ENCODE data around the gene SETX.

GRCh38 chr9:132348676-132349075 lies 6.1 kb downstream of the SETX start:
- TF ChIP-seq ZNF600 (tag by site-specific recombination; IDR thresholded peaks at IDR 0.05) (no peak), SALL2 (tag by site-specific recombination; IDR thresholded peaks at IDR 0.05; ENCODE audit: borderline replicate concordance) (no peak), ZNF10 (tag by site-specific recombination; IDR thresholded peaks at IDR 0.05) (no peak), ZNF830 (tag by site-specific recombination; IDR thresholded peaks at IDR 0.05; ENCODE audit: low read depth) (no peak), GLIS1 (tag by site-specific recombination; IDR thresholded peaks at IDR 0.05) (no peak), ZNF274 (IDR thresholded peaks at IDR 0.05; ENCODE audit: low read length) (no peak), ZNF274 (tag by site-specific recombination; IDR thresholded peaks at IDR 0.05; ENCODE audit: borderline replicate concordance) (no peak)
- TF ChIP-seq, protein P1, sequence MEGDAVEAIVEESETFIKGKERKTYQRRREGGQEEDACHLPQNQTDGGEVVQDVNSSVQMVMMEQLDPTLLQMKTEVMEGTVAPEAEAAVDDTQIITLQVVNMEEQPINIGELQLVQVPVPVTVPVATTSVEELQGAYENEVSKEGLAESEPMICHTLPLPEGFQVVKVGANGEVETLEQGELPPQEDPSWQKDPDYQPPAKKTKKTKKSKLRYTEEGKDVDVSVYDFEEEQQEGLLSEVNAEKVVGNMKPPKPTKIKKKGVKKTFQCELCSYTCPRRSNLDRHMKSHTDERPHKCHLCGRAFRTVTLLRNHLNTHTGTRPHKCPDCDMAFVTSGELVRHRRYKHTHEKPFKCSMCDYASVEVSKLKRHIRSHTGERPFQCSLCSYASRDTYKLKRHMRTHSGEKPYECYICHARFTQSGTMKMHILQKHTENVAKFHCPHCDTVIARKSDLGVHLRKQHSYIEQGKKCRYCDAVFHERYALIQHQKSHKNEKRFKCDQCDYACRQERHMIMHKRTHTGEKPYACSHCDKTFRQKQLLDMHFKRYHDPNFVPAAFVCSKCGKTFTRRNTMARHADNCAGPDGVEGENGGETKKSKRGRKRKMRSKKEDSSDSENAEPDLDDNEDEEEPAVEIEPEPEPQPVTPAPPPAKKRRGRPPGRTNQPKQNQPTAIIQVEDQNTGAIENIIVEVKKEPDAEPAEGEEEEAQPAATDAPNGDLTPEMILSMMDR (tag by site-specific recombination; IDR thresholded peaks at IDR 0.05), result no peak
- TF ChIP-seq, protein P2, sequence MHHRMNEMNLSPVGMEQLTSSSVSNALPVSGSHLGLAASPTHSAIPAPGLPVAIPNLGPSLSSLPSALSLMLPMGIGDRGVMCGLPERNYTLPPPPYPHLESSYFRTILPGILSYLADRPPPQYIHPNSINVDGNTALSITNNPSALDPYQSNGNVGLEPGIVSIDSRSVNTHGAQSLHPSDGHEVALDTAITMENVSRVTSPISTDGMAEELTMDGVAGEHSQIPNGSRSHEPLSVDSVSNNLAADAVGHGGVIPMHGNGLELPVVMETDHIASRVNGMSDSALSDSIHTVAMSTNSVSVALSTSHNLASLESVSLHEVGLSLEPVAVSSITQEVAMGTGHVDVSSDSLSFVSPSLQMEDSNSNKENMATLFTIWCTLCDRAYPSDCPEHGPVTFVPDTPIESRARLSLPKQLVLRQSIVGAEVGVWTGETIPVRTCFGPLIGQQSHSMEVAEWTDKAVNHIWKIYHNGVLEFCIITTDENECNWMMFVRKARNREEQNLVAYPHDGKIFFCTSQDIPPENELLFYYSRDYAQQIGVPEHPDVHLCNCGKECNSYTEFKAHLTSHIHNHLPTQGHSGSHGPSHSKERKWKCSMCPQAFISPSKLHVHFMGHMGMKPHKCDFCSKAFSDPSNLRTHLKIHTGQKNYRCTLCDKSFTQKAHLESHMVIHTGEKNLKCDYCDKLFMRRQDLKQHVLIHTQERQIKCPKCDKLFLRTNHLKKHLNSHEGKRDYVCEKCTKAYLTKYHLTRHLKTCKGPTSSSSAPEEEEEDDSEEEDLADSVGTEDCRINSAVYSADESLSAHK (tag by site-specific recombination; IDR thresholded peaks at IDR 0.05), result no peak

Measured in HEK293 (cell line).